ENCODE measurements around the gene ADAMTS2.

ADAMTS2 gene

DNA sequence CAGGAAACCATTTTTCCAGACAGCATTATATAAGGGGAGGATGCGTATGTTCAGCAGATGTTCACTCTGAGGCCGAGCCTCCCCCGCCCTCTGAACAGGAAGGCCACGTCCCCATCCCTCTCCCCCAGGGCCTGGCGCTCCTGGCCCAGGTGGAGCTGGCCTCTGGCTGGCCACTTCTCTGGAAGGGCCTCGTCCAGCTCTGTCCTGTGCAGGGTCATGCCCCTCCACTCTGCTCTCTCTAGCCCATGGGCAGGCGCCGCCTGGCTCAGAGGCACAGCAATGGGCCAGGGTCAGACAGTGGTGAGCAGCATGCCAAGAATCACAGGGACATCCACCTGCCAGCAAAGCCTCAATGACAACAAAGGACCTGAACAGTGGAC is 34.2 kb downstream of the ADAMTS2 start:
- Histone ChIP-seq H3K9me3 (ENCODE audit: insufficient read depth, low read length) (no peaks in the 10 kb centered on the region), H3K79me2 (ENCODE audit: insufficient read depth, low read length) (no peaks in the 10 kb centered on the region), H3K4me2 (ENCODE audit: low read depth, low read length, poor library complexity, severe bottlenecking) (no peak overlapping the region), H3K27me3 (ENCODE audit: low read length) (no peaks in the 10 kb centered on the region), H3K36me3 (ENCODE audit: low read length) (no peaks in the 10 kb centered on the region), H4K20me1 (ENCODE audit: low read depth, low read length) (no peaks in the 10 kb centered on the region), H3F3A (ENCODE audit: insufficient read depth) (no peaks in the 10 kb centered on the region), H3K27ac (ENCODE audit: low read depth, low read length) (no peak overlapping the region), H3K4me3 (ENCODE audit: insufficient read depth, low read length, poor library complexity, severe bottlenecking) (no peak overlapping the region), H3K9ac (ENCODE audit: low read length) (no peak overlapping the region), H3K9me2 (replicated peaks; ENCODE audit: insufficient read depth, low read length) (no peaks in the 10 kb centered on the region), H2AFZ (ENCODE audit: low read depth, low read length, severe bottlenecking) (no peak overlapping the region)
- TF ChIP-seq, protein P1, sequence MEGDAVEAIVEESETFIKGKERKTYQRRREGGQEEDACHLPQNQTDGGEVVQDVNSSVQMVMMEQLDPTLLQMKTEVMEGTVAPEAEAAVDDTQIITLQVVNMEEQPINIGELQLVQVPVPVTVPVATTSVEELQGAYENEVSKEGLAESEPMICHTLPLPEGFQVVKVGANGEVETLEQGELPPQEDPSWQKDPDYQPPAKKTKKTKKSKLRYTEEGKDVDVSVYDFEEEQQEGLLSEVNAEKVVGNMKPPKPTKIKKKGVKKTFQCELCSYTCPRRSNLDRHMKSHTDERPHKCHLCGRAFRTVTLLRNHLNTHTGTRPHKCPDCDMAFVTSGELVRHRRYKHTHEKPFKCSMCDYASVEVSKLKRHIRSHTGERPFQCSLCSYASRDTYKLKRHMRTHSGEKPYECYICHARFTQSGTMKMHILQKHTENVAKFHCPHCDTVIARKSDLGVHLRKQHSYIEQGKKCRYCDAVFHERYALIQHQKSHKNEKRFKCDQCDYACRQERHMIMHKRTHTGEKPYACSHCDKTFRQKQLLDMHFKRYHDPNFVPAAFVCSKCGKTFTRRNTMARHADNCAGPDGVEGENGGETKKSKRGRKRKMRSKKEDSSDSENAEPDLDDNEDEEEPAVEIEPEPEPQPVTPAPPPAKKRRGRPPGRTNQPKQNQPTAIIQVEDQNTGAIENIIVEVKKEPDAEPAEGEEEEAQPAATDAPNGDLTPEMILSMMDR (IDR thresholded peaks at IDR 0.05; ENCODE audit: insufficient read depth, low read length, poor library complexity, severe bottlenecking) = no peak
- TF ChIP-seq EZH2phosphoT487 (conservative IDR thresholded peaks at IDR 0.05; ENCODE audit: low read length) = no peak

DNA sequence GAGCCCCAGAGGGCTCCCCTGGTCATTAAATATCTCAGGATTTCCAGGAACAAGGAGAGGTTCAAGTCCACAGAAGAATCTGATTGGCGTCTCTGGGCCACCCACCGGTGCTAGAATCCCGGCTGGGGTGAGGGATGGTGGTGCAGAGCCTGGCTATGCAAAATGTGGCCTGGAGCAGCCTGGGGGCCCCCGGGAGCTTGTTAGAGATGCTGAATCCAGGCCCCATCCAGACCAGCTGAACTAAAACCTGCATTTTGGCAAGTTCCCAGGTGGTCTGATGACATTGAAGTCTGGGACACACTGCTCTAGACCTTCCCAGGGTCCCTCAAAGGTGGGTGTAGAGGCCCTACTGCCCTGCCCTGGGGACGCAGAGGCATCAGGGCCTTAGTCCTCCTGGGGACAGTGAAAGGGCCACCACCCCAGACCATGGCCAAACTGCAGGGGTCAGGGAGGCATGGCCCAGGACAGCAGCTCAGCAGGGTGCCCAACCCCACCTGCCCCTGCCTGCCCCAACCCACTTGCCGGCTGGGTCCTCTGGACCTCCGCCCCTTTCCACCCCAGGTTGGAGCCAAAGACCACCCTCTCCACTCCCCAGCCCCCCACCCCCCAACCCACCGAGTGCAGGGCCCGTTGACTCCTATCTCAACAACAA is 34.7 kb downstream of the ADAMTS2 start:
- H3K27ac ChIP-seq (ENCODE audit: low read depth, low read length) = no peak overlapping the region
- H3K9me3 ChIP-seq (ENCODE audit: insufficient read depth, low read length) = no peaks in the 10 kb centered on the region
- no peaks in the 10 kb centered on the region for H3K27me3 ChIP-seq (ENCODE audit: low read length)
- H3K9me2 ChIP-seq (replicated peaks; ENCODE audit: insufficient read depth, low read length) = no peaks in the 10 kb centered on the region
- no peaks in the 10 kb centered on the region for H3K79me2 ChIP-seq (ENCODE audit: insufficient read depth, low read length)
- H3K4me2 ChIP-seq (ENCODE audit: low read depth, low read length, poor library complexity, severe bottlenecking) = no peak overlapping the region
- H3K9ac ChIP-seq (ENCODE audit: low read length) = no peak overlapping the region
- no peak overlapping the region for H3K4me3 ChIP-seq (ENCODE audit: insufficient read depth, low read length, poor library complexity, severe bottlenecking)
- no peaks in the 10 kb centered on the region for H3K36me3 ChIP-seq (ENCODE audit: low read length)
- no peaks in the 10 kb centered on the region for H4K20me1 ChIP-seq (ENCODE audit: low read depth, low read length)
- TF ChIP-seq EZH2phosphoT487 (conservative IDR thresholded peaks at IDR 0.05; ENCODE audit: low read length) = no peak
- TF ChIP-seq, protein P1 (IDR thresholded peaks at IDR 0.05; ENCODE audit: insufficient read depth, low read length, poor library complexity, severe bottlenecking) = no peak
- H2AFZ ChIP-seq (ENCODE audit: low read depth, low read length, severe bottlenecking) = no peak overlapping the region
- no peaks in the 10 kb centered on the region for H3F3A ChIP-seq (ENCODE audit: insufficient read depth)

DNA sequence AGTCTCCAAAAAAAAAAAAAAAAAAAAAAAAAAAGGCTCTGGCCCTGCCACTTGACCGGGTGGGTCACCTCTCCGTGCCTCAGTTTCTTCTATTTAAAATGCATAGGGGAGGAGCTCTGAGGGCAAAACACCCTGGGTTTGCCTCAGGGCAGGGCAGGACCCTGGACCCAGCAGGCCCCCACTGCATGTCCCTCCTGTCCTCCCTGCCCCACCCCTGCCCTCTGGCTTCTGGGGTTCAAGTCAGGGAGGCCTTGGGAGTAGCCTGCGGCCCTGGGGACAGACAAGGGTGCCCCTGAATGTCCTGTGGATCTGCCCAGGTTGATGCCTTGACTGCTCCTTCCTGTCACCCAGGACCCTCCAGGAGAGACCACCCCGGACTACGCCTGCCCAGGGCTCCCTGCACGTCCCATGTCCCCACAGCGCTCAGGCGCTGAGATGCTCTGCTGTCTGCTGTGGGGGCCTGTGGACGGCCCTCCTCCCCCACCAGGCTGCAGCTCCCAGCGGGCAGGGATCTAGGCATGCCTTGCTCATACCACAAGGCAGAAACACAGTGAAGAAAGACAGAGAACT is 35.4 kb downstream of the ADAMTS2 start:
- Histone ChIP-seq H3K9ac (ENCODE audit: low read length) (no peak overlapping the region), H3K4me2 (ENCODE audit: low read depth, low read length, poor library complexity, severe bottlenecking) (no peak overlapping the region), H3K36me3 (ENCODE audit: low read length) (no peaks in the 10 kb centered on the region), H3K9me3 (ENCODE audit: insufficient read depth, low read length) (no peaks in the 10 kb centered on the region), H2AFZ (ENCODE audit: low read depth, low read length, severe bottlenecking) (no peak overlapping the region), H3K9me2 (replicated peaks; ENCODE audit: insufficient read depth, low read length) (no peaks in the 10 kb centered on the region), H3F3A (ENCODE audit: insufficient read depth) (no peaks in the 10 kb centered on the region), H3K27ac (ENCODE audit: low read depth, low read length) (no peak overlapping the region), H3K27me3 (ENCODE audit: low read length) (no peaks in the 10 kb centered on the region), H3K79me2 (ENCODE audit: insufficient read depth, low read length) (no peaks in the 10 kb centered on the region), H4K20me1 (ENCODE audit: low read depth, low read length) (no peaks in the 10 kb centered on the region), H3K4me3 (ENCODE audit: insufficient read depth, low read length, poor library complexity, severe bottlenecking) (no peak overlapping the region)
- TF ChIP-seq, protein P1 (IDR thresholded peaks at IDR 0.05; ENCODE audit: insufficient read depth, low read length, poor library complexity, severe bottlenecking) = no peak
- TF ChIP-seq EZH2phosphoT487 (conservative IDR thresholded peaks at IDR 0.05; ENCODE audit: low read length) = no peak
